GM19238 (cell line): Measurements from ENCODE around the gene FBXO11.
"Not testable (repeated sequence)": the region's sequence is repeated elsewhere in the genome, so short reads cannot be mapped to it uniquely, and the experiment has no call there.

ENCODE experiments used
- DNase-seq: peaks from one replicate; pipeline ENCODE4 v3.0.0; 2011; ENCODE audit warnings: low spot score; ENCODE audit not compliant: insufficient read length

FBXO11 gene

GRCh38 chr2:47897883-47898731 lies 8.2 kb downstream of the FBXO11 start:
- DNase-seq: no peak

- DNase-seq: not testable (repeated sequence)
Observed at GRCh38 chr2:47897191-47897882, 9.0 kb downstream of the FBXO11 start.

- no peak for DNase-seq
Observed at GRCh38 chr2:47896450-47896968, 9.8 kb downstream of the FBXO11 start.

- no peak for DNase-seq
Observed at GRCh38 chr2:47893771-47894170, 12.5 kb downstream of the FBXO11 start.

GRCh38 chr2:47892338-47892730 lies 14.0 kb downstream of the FBXO11 start:
- DNase-seq: no peak

- no peak for DNase-seq
Observed at GRCh38 chr2:47891369-47892337, 14.6 kb downstream of the FBXO11 start.

- no peak for DNase-seq
Observed at GRCh38 chr2:47890711-47891368, 15.5 kb downstream of the FBXO11 start.

- no peak for DNase-seq
Observed at GRCh38 chr2:47888581-47889280, 17.6 kb downstream of the FBXO11 start.

- no peak for DNase-seq
Observed at GRCh38 chr2:47876912-47877311, 29.4 kb downstream of the FBXO11 start.

GRCh38 chr2:47872941-47873340 lies 33.4 kb downstream of the FBXO11 start:
- DNase-seq: no peak

GRCh38 chr2:47870641-47871540 lies 35.4 kb downstream of the FBXO11 start:
- no peak for DNase-seq

- no peak for DNase-seq
Observed at GRCh38 chr2:47869859-47870595, 36.3 kb downstream of the FBXO11 start.

- DNase-seq: no peak
Observed at GRCh38 chr2:47868611-47869352, 37.5 kb downstream of the FBXO11 start.

- DNase-seq: no peak
Observed at GRCh38 chr2:47867205-47867604, 39.1 kb downstream of the FBXO11 start.

GRCh38 chr2:47864566-47864965 lies 41.7 kb downstream of the FBXO11 start:
- no peak for DNase-seq

- DNase-seq: no peak
Observed at GRCh38 chr2:47862949-47863348, 43.3 kb downstream of the FBXO11 start.

GRCh38 chr2:47853067-47853777 lies 53.1 kb downstream of the FBXO11 start:
- not testable (repeated sequence) for DNase-seq
